Endodermal cell (in vitro differentiated cells): Measurements from ENCODE around the gene PLCXD1. TPM values are rescaled to one million over a fixed set of nuclear protein-coding genes. Genes with fewer than 3 reads are reported as not detected.

Experiments
- DNase-seq: peaks from one replicate; pipeline ENCODE4 v3.0.0-alpha.2; 2017
- H3K27ac ChIP-seq: 2 replicates; pipeline ENCODE4 v1.5.1; 2013; ENCODE audit warnings: mild to moderate bottlenecking, low read depth, low read length, moderate library complexity
- H3K27me3 ChIP-seq: 2 replicates; pipeline ENCODE4 v1.6.1; 2013; ENCODE audit warnings: mild to moderate bottlenecking, low read length, moderate library complexity; ENCODE audit not compliant: insufficient read depth, control insufficient read depth, poor library complexity, severe bottlenecking
- H3K36me3 ChIP-seq: 2 replicates; pipeline ENCODE4 v1.7.0; 2013; ENCODE audit warnings: mild to moderate bottlenecking, low read length, moderate library complexity; ENCODE audit not compliant: control insufficient read depth, insufficient read depth
- H3K4me1 ChIP-seq: one replicate; pipeline ENCODE4 v1.7.0; 2013; ENCODE audit warnings: low read length; ENCODE audit not compliant: control insufficient read depth, insufficient read depth
- H3K4me3 ChIP-seq: 2 replicates; pipeline ENCODE4 v1.5.1; 2013; ENCODE audit warnings: mild to moderate bottlenecking, low read length, moderate library complexity
- H3K9ac ChIP-seq: 2 replicates; pipeline ENCODE4 v1.6.1; 2013; ENCODE audit warnings: mild to moderate bottlenecking, low read length, moderate library complexity; ENCODE audit not compliant: poor library complexity, severe bottlenecking; ENCODE audit errors: extremely low read depth
- H3K9me3 ChIP-seq: 2 replicates; pipeline ENCODE4 v1.6.1; 2013; ENCODE audit warnings: mild to moderate bottlenecking, low read length, moderate library complexity; ENCODE audit not compliant: control insufficient read depth
- H3K27ac Mint-ChIP-seq: 2 replicates; pipeline ENCODE4 v1.8.0; 2020; ENCODE audit warnings: mixed read lengths
- H3K27me3 Mint-ChIP-seq: 2 replicates; pipeline ENCODE4 v1.8.0; 2021; ENCODE audit warnings: mild to moderate bottlenecking, mixed read lengths; ENCODE audit not compliant: insufficient read depth
- H3K36me3 Mint-ChIP-seq: 2 replicates; pipeline ENCODE4 v1.8.0; 2020; ENCODE audit warnings: low read depth, mixed read lengths
- H3K4me1 Mint-ChIP-seq: 2 replicates; pipeline ENCODE4 v1.8.0; 2020; ENCODE audit warnings: mixed read lengths
- H3K4me3 Mint-ChIP-seq: 2 replicates; pipeline ENCODE4 v1.8.0; 2020; ENCODE audit warnings: mild to moderate bottlenecking, moderate library complexity, mixed read lengths
- H3K9me3 Mint-ChIP-seq: 2 replicates; pipeline ENCODE4 v1.8.0; 2020; ENCODE audit warnings: mild to moderate bottlenecking, mixed read lengths
- CTCF ChIP-seq: fragments of 200-600 bp; sonication (generic); conservative IDR thresholded peaks from 2 replicates; pipeline ENCODE4 v1.5.0; 2021; ENCODE audit warnings: antibody characterized with exemption, mild to moderate bottlenecking
- WGBS, 2 experiments: methylation state at CpG; one replicate each; pipeline versions ENCODE4 v1.1.5 to v1.1.7; 2013; ENCODE audit warnings: missing lambda C conversion rate in 2 of 2, mixed read lengths in 1 of 2; ENCODE audit not compliant: insufficient coverage in 1 of 2, insufficient read length in 1 of 2; 5-methylcytosine and 5-hydroxymethylcytosine counted together
- total RNA-seq, 2 donors: library from RNA; stranded (reverse); fragmentation: NEBNext Ultra II Directional in 1 of 2; extraction: Animal tissue kit (Norgen Biotek cat#: 25700) in 1 of 2; gene quantifications; 2 replicates in 1 of 2; 3 replicates in 1 of 2; pipeline ENCODE4 v1.2.1, GENCODE V29; 2021

Gene PLCXD1
- total RNA-seq, 2 donors from 2014 or later: 70.3 to 96.9 TPM

DNA sequence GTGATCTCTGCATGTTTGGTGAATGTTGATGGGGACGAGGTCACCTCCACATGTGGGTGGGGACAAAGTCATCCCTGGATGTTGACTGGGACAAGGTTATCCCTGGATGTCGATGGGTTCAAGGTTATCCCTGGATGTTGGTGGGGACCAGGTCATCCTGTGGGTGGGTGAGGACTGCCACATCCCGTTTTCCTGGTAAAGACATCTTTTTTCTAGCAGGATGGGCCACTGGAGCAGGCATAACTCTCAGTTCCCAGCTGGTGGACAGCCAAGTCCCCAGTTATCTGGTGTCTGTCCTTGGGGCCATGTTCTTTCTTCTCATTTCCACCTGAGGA is 28.3 kb upstream of the PLCXD1 start:
- Mint-ChIP-seq H3K4me3 (no peak overlapping the region), H3K27me3 (no peaks in the 10 kb centered on the region), H3K4me1 (peaks cover 15% of the 10 kb centered on the region), H3K36me3 (no peaks in the 10 kb centered on the region), H3K27ac (no peak overlapping the region), H3K9me3 (peaks cover 16% of the 10 kb centered on the region)
- no peak for TF ChIP-seq CTCF
- no peak overlapping the region for H3K27ac ChIP-seq
- H3K4me1 ChIP-seq: no peaks in the 10 kb centered on the region
- peak; percentile 19 for DNase-seq
- H3K4me3 ChIP-seq: peak overlapping the region; percentile 8
- 93 to 95% methylated on average over 3 of the region's 3 CpGs for WGBS, 2 experiments
- no peak overlapping the region for H3K9ac ChIP-seq
- no peaks in the 10 kb centered on the region for H3K27me3 ChIP-seq
- no peaks in the 10 kb centered on the region for H3K36me3 ChIP-seq
- peaks cover 14% of the 10 kb centered on the region for H3K9me3 ChIP-seq

DNA sequence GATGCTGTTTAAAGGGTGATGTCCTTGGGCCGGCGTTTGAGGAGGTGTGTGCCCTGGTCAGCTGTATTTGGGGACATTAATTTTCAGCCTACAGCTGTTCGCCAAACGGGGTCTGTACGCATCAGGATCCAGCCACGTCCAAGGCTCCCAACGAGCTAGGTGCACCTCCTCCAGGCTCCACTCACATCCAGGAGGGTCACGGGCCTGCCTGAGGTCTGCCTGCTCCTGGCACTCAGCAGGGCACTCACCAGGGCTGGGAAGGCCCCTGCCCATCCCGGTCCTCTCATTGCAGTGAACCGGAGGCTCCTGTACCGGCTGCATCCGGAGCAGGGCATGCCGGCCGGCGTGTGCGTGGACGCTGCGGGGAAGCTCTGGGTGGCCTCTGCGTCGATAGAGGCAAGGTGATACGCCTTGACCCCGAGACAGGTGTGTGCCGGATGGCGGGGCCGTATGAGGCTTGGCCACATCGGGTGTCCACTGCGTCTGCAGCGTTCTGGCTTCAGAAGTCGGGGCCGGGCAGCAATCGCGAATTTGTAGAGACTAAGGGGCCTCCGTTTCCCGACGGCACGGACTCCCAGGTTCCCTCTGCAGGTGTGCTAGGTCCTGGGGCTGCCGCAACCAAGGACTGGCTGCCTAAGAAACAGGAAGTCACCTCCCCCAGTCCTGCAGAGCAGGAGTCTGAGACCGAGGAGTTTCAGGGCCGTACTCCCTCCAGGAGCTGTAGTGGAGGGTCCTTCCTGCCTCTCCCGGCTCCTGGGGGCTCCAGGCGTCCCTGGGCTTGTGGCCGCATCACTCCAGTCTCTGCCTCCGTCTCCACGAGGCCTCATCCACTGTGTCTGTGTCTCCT is 27.5 kb upstream of the PLCXD1 start:
- Mint-ChIP-seq H3K4me3 (no peak overlapping the region), H3K9me3 (peaks cover 16% of the 10 kb centered on the region), H3K4me1 (peaks cover 15% of the 10 kb centered on the region), H3K36me3 (no peaks in the 10 kb centered on the region), H3K27ac (no peak overlapping the region), H3K27me3 (no peaks in the 10 kb centered on the region)
- no peak for TF ChIP-seq CTCF
- peak; percentile 33 for DNase-seq
- no peak overlapping the region for H3K9ac ChIP-seq
- no peaks in the 10 kb centered on the region for H3K27me3 ChIP-seq
- WGBS, 2 experiments: 91 to 94% methylated on average over 27 to 44 of the region's 44 CpGs
- no peaks in the 10 kb centered on the region for H3K4me1 ChIP-seq
- H3K36me3 ChIP-seq: no peaks in the 10 kb centered on the region
- no peak overlapping the region for H3K4me3 ChIP-seq
- peaks cover 14% of the 10 kb centered on the region for H3K9me3 ChIP-seq
- H3K27ac ChIP-seq: no peak overlapping the region

DNA sequence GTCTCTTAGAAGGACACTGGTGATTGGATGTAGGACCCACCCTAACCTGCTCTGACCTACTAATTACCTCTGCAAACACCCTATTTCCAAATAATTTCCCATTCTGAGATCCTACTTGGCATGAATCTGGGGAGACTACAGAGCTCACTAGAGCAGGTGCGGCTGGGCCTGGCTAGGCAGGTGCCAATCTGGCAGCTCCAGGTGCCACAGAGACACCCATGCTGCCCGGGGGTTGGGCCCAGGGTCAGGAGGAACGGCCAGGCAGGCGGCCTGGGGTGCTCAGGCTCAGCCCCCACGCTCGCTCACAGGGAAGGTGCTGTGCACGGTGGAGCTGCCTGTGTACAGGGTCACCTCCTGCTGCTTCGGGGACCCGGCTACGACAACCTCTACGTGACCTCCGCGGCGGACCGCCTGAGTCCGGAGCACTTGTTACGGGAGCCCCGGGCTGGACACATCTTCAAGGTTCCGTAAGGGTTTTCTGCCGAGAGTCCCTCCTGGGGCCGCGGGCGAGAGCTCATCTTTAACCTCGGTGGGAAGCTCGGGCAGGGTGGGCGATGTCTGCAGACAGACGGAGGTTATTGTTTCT is 26.5 kb upstream of the PLCXD1 start:
- peaks cover 14% of the 10 kb centered on the region for H3K9me3 ChIP-seq
- Mint-ChIP-seq H3K36me3 (no peaks in the 10 kb centered on the region), H3K27ac (no peak overlapping the region), H3K4me3 (no peak overlapping the region), H3K27me3 (no peaks in the 10 kb centered on the region), H3K4me1 (peaks cover 15% of the 10 kb centered on the region), H3K9me3 (peaks cover 16% of the 10 kb centered on the region)
- DNase-seq: peak; percentile 18
- no peak overlapping the region for H3K27ac ChIP-seq
- H3K4me3 ChIP-seq: no peak overlapping the region
- no peaks in the 10 kb centered on the region for H3K4me1 ChIP-seq
- H3K27me3 ChIP-seq: no peaks in the 10 kb centered on the region
- no peak overlapping the region for H3K9ac ChIP-seq
- TF ChIP-seq CTCF: no peak
- H3K36me3 ChIP-seq: no peaks in the 10 kb centered on the region
- 92 to 95% methylated on average over 26 to 27 of the region's 27 CpGs for WGBS, 2 experiments
